ENCODE measurements around the gene C13orf46.
A peak's percentile ranks its signal among the peaks of the same experiment; 100 is the strongest.
"Not testable (repeated sequence)": the region's sequence is repeated elsewhere in the genome, so short reads cannot be mapped to it uniquely, and the experiment has no call there.

Gene C13orf46

GRCh38 chr13:113991676-113992179 is 17.9 kb upstream of the C13orf46 start:
- no peaks in the 10 kb centered on the region for H3K4me1 ChIP-seq
- no peaks in the 10 kb centered on the region for H3K27me3 ChIP-seq (ENCODE audit: low read depth)
- no peaks in the 10 kb centered on the region for H3K9me3 ChIP-seq
- in situ Hi-C loops (cut with MboI; ENCODE audit: low sequenced_read_pairs): no loop called here
- no peak overlapping the region for H3K4me3 ChIP-seq
- no peaks in the 10 kb centered on the region for H3K36me3 ChIP-seq (replicated peaks)
- DNase-seq (ENCODE audit: low spot score in 2 of 2): no peak

DNA sequence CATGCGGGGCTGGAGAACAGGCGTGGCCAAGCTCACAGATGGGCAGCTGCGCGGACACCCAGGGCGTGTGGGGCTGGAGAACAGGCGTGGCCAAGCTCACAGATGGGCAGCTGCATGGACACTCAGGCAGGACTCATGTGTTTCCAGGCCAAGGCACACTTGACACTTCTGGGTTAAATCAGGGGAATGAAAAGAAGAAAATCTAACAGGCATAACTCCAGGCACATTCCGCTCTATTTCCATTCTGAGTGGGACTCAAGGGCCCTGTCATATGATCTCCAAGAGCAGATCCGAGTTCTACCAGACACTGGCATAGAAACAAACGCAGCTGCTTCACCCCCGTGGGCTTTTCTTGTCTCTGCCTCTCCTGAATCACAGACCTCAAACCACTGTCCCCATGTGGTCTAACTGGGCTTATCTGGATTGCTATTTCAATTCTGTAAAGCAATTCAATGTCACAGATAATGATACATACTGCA is 17.4 kb upstream of the C13orf46 start:
- Histone ChIP-seq H3K4me3 (no peak overlapping the region), H3K36me3 (replicated peaks) (no peaks in the 10 kb centered on the region), H3K27me3 (ENCODE audit: low read depth) (no peaks in the 10 kb centered on the region), H3K9me3 (no peaks in the 10 kb centered on the region), H3K4me1 (no peaks in the 10 kb centered on the region)
- in situ Hi-C loops (cut with MboI; ENCODE audit: low sequenced_read_pairs): no loop called here
- DNase-seq (ENCODE audit: low spot score in 2 of 2): no peak

GRCh38 chr13:113990321-113990837 is 16.5 kb upstream of the C13orf46 start:
- H3K9me3 ChIP-seq: no peaks in the 10 kb centered on the region
- H3K27me3 ChIP-seq (ENCODE audit: low read depth): no peaks in the 10 kb centered on the region
- no peaks in the 10 kb centered on the region for H3K4me1 ChIP-seq
- no peak for DNase-seq (ENCODE audit: low spot score in 2 of 2)
- in situ Hi-C loops (cut with MboI; ENCODE audit: low sequenced_read_pairs): no loop called here
- H3K4me3 ChIP-seq: no peak overlapping the region
- H3K36me3 ChIP-seq (replicated peaks): no peaks in the 10 kb centered on the region

- H3K9me3 ChIP-seq: no peaks in the 10 kb centered on the region
- H3K4me1 ChIP-seq: no peaks in the 10 kb centered on the region
- no peak overlapping the region for H3K4me3 ChIP-seq
- no peak for DNase-seq (ENCODE audit: low spot score in 2 of 2)
- H3K27me3 ChIP-seq (ENCODE audit: low read depth): no peaks in the 10 kb centered on the region
- no peaks in the 10 kb centered on the region for H3K36me3 ChIP-seq (replicated peaks)
- in situ Hi-C loops (cut with MboI; ENCODE audit: low sequenced_read_pairs): no loop called here
These were observed 15.9 kb upstream of the C13orf46 start for GRCh38 chr13:113989585-113990300.

GRCh38 chr13:113988859-113989258 is 15.0 kb upstream of the C13orf46 start:
- DNase-seq (ENCODE audit: low spot score in 2 of 2); H3K27me3 ChIP-seq (ENCODE audit: low read depth); H3K4me3 ChIP-seq; H3K9me3 ChIP-seq; in situ Hi-C loops (cut with MboI; ENCODE audit: low sequenced_read_pairs); H3K36me3 ChIP-seq (replicated peaks); H3K4me1 ChIP-seq: not testable (repeated sequence)

DNA sequence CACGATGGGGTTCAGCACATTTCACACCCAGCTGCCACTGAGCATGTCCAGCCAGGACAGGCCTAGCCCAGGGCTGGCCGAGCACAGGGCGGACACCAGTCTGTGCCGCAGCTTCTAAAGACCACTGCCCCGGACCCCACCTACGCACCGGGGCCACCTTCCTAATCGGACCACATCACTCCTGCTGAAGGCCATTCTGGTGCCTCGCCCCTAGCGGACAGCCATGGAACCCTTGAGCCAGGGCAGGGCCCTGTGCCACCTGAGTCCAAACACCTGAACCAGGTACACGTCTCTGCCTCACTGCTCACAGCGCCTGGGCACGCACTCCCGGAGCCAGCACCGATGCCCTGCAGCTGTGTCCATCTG is 8.4 kb upstream of the C13orf46 start:
- H3K27me3 ChIP-seq (ENCODE audit: low read depth): no peaks in the 10 kb centered on the region
- H3K4me3 ChIP-seq: no peak overlapping the region
- in situ Hi-C loops (cut with MboI; ENCODE audit: low sequenced_read_pairs): no loop called here
- H3K9me3 ChIP-seq: no peaks in the 10 kb centered on the region
- no peak for DNase-seq (ENCODE audit: low spot score in 2 of 2)
- H3K4me1 ChIP-seq: no peaks in the 10 kb centered on the region
- H3K36me3 ChIP-seq (replicated peaks): no peaks in the 10 kb centered on the region

- Histone ChIP-seq H3K36me3 (replicated peaks) (no peaks in the 10 kb centered on the region), H3K27me3 (ENCODE audit: low read depth) (no peaks in the 10 kb centered on the region), H3K9me3 (no peaks in the 10 kb centered on the region), H3K4me3 (no peak overlapping the region), H3K4me1 (no peaks in the 10 kb centered on the region)
- in situ Hi-C loops (cut with MboI; ENCODE audit: low sequenced_read_pairs): no loop called here
- DNase-seq (ENCODE audit: low spot score in 2 of 2): peak in 1 of 2 experiments; percentile 1
These were observed 7.9 kb upstream of the C13orf46 start for GRCh38 chr13:113981611-113982295.

DNA sequence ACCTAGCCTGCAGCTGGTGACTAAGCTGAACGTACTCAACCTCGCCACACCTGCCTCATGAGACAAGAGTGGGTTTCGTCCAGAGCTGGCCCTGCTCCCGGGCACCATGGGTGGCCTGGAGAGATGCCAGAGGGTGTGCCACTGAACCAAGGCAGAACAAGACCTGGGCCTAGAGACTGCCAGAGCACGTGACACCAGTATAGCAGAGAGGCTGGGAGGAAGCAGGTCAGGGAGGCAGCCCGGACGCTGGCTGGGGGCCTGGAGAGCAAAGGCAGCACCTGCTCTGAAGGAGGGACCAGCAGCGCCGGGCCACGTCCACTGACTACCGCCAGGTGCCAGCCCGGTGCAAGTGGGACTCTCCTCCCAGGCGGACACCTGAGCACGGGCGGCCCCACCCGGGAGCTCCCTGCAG is 7.3 kb upstream of the C13orf46 start:
- Histone ChIP-seq H3K27me3 (ENCODE audit: low read depth) (no peaks in the 10 kb centered on the region), H3K4me1 (no peaks in the 10 kb centered on the region), H3K4me3 (no peak overlapping the region), H3K36me3 (replicated peaks) (no peaks in the 10 kb centered on the region), H3K9me3 (no peaks in the 10 kb centered on the region)
- in situ Hi-C loops (cut with MboI; ENCODE audit: low sequenced_read_pairs): no loop called here
- DNase-seq (ENCODE audit: low spot score in 2 of 2): no peak

DNA sequence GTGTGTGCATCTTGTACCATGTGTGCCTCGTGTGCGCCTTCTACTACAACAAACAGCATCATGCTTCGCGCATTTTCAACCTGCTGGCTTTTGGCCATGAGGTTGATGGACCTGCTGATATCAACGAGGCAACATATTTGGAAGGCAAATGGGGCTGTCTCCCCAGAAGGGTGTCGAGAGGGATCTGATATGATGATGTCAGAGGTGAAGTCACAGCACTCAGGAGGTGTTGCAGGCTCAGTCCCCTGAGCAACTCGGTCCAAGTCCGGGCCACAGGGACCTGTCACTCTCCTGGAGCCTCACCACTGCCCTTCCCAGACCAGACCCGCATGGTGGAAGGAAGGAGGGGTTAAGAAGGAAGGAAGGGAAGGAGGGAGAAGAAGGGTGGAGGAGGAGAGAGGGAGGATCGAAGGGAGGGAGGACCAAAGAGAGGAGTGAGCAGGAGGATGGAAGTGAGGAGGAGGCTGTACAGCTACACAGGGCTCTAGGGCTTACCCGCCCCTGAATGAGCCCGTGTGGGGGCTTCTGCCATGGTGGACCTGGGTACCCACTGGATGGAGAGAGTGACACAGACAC is 6.7 kb upstream of the C13orf46 start:
- in situ Hi-C loops (cut with MboI; ENCODE audit: low sequenced_read_pairs): no loop called here

DNA sequence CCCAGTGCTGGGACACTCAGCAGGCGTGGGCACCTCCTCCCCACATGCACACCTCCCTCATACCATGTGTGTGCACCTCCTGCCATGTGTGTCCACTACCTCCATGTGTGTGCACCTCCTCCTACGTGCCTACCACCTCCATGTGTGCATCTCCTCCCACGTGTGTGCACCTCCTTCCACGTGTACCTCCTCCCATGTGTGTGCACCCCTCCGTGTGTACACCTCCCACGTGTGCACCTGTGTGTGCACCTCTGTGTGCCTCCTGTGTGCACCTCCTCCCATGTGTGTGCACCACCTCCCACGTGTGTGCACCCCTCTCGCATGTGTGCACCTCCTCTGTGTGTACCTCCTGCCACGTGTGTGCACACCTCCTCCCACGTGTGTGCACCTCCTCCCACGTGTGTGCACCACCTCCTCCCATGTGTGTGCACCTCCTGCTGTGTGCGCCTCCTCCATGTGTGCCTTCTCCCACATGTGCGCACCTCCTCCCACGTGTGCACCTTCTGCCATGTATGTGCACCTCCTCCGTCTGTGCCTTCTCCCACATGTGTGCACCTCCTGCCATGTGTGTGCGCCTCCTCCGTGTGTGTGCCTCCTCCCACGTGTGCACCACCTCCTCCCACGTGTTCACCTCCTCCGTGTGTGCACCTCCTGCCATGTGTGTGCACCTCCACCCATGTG is 6.1 kb upstream of the C13orf46 start:
- Histone ChIP-seq H3K36me3 (replicated peaks) (no peaks in the 10 kb centered on the region), H3K4me1 (no peaks in the 10 kb centered on the region), H3K4me3 (no peak overlapping the region), H3K27me3 (ENCODE audit: low read depth) (no peaks in the 10 kb centered on the region), H3K9me3 (no peaks in the 10 kb centered on the region)
- no peak for DNase-seq (ENCODE audit: low spot score in 2 of 2)
- in situ Hi-C loops (cut with MboI; ENCODE audit: low sequenced_read_pairs): no loop called here

More for the DNA sequence above, 6.7 kb upstream of the C13orf46 start:
- H3K9me3 ChIP-seq: no peaks in the 10 kb centered on the region
- no peak for DNase-seq (ENCODE audit: low spot score in 2 of 2)
- H3K27me3 ChIP-seq (ENCODE audit: low read depth): no peaks in the 10 kb centered on the region
- H3K4me1 ChIP-seq: no peaks in the 10 kb centered on the region
- H3K4me3 ChIP-seq: no peak overlapping the region
- H3K36me3 ChIP-seq (replicated peaks): no peaks in the 10 kb centered on the region

DNA sequence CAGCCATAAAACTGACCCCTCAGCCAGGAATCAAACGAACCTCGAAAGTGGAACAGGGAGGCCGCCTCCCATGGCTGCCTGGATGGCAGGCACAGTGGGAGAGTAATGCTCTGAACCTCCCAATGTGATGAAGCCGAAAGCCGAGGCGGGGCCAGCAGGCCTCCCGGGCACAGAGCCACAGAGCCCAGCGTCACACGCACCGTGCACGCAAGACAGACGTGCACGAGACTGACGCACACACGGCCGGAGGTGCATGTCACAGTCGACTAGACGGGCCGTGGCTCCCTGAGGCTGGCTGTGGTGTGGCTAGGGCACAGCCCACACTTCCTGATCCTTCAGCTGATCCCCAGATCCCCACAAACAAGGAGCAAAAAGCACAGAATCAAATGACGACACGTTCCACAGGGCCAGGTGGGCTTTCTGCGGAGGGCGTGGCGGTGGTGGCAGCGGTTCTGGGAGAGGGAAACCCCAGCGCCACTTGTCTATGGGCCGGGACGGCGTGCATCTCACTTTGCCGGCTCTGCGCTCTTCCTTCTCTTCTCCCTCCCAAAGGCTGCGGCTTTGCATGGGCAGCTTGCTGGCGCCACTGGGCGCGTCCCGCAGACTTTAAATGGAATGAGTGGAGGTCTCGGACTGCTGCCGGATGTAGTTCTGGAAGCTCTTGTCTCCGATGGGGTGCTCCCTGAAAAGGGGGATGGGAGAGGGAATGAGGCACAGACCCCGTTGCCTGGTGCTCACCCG is 5.0 kb upstream of the C13orf46 start:
- in situ Hi-C loops (cut with MboI; ENCODE audit: low sequenced_read_pairs): no loop called here
- no peaks in the 10 kb centered on the region for H3K36me3 ChIP-seq (replicated peaks)
- no peak for DNase-seq (ENCODE audit: low spot score in 2 of 2)

DNA sequence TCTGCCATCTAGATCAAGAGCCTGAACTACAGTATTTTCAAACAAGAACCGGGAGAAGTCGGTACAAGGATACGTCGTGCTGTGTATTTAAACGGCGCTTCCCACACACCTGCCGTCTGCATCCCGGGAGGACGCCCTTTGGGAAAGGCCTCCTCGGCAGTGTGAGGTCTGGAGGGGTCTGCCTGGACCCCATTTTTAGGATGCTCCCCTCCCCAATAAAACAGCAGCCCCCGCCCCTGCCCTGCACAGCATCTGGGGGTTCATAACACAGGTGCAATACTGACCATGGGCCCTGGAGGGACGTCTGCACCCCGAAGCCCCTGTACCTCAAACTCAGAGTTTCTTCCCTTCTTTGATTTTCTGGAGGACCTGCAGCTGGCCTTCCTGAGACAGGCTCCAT is 4.1 kb upstream of the C13orf46 start:
- Histone ChIP-seq H3K9me3 (no peaks in the 10 kb centered on the region), H3K36me3 (replicated peaks) (no peaks in the 10 kb centered on the region), H3K4me3 (no peak overlapping the region), H3K4me1 (no peaks in the 10 kb centered on the region), H3K27me3 (ENCODE audit: low read depth) (no peaks in the 10 kb centered on the region)
- no peak for DNase-seq (ENCODE audit: low spot score in 2 of 2)
- in situ Hi-C loops (cut with MboI; ENCODE audit: low sequenced_read_pairs): no loop called here

More for the DNA sequence above, 5.0 kb upstream of the C13orf46 start:
- no peaks in the 10 kb centered on the region for H3K9me3 ChIP-seq
- H3K4me1 ChIP-seq: no peaks in the 10 kb centered on the region
- no peak overlapping the region for H3K4me3 ChIP-seq
- H3K27me3 ChIP-seq (ENCODE audit: low read depth): no peaks in the 10 kb centered on the region

All from HAP-1 (cell line).